Measurements from ENCODE around the gene PARN. TPM values are rescaled to one million over a fixed set of nuclear protein-coding genes. Genes with fewer than 3 reads are reported as not detected.

The PARN gene
- 24.5 TPM for total RNA-seq

DNA sequence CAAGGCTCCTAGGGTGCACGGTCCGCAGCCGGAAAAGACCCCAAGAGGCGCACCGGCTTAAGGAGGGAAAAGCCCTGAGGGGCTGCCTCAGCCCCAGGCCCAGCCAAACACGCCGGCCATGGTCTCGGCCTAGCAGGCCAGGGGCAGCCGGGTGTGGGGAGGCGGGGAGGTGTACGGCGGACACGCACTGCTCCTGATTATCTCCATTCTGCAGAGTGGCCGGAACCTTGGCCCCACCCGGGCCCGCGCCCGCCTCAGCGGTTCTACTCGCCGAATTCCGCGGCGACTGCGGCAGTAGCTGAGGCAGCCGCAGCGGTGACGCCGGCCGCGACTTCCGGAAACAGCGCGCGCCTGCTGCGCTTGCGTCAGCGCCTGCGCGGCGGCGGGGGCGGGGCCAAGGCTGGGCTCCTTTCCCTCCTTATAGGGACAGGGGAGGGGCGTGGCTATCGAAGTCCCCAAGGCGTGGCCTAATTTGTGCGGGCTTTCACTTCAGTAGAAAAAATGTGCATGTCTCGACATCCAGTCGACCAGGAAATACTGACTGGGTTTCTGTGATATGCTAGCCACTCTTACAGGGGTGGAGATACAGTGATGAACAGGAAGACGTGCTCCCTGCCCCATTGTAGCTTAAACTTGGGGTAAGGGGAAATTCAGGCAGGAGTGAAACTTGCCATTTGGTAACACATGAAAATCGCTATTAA, at the start of gene PARN:
Gene PARN, minus strand, starts transcription at position 342 of the 701 bp plus-strand sequence. Its CDS starts 135 bp downstream, at position 207.
- Histone ChIP-seq H3K27me3 (ENCODE audit: control insufficient read depth in 3 of 3, insufficient read depth in 3 of 3, low read length in 3 of 3) (no peaks in the 10 kb centered on the region), H3K4me1 (ENCODE audit: control insufficient read depth in 3 of 3, insufficient read depth in 3 of 3, low read length in 3 of 3) (peaks cover 26 to 29% (median 27%) of the 10 kb centered on the region in 3 donors), H3K9me3 (ENCODE audit: control insufficient read depth in 3 of 3, low read length in 3 of 3) (no peaks in the 10 kb centered on the region), H3K27ac (ENCODE audit: low read depth, low read length) (peak within 1 kb of the TSS; percentile 92), H3K9ac (ENCODE audit: low read depth in 1 of 3, low read length in 3 of 3) (peak within 1 kb of the TSS; percentile 97 to 99 (median 98)), H3K36me3 (ENCODE audit: control insufficient read depth in 3 of 3, insufficient read depth in 3 of 3, low read length in 3 of 3) (peaks cover 7 to 28% (median 27%) of the 10 kb centered on the region in 3 donors), H3K4me3 (ENCODE audit: low read length in 3 of 3) (peak within 1 kb of the TSS; percentile 89 to 93 (median 90))

DNA sequence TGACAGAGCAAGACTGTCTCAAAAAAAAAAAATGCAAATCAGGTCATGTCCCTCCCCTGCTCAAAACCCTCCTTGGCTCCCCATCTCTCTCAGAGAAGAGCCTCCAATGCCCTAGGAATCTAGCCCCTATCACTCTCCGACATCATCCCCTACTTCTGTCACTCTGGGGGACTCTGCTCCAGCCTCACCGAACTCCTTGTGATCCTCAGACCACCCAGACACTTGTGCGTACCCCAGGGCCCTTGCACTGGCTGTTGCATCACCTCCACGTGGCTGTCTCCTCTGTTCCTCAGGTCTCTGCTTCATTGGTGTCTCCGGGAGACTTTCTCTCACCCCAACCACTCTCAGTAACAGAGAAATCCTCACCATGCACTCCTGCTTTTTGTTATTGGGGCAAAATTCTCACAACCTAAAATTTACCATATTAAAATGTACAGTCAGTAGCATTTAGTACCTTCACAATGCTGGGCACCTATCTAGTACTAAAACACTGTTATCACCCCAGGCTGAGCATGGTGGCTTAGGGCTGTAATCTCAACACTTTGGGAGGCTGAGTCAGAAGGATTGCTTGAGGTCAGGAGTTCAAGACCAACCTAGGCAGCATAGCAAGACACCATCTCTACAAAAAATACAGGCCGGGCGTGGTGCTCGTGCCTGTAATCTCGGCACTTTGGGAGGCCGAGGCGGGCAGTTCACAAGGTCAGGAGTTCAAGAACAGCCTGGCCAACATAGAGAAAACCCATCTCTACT, 48.9 kb upstream of the PARN start:
- no peak overlapping the region for H3K27ac ChIP-seq (ENCODE audit: low read depth, low read length)
- no peaks in the 10 kb centered on the region for H3K4me1 ChIP-seq (ENCODE audit: control insufficient read depth in 3 of 3, insufficient read depth in 3 of 3, low read length in 3 of 3)
- no peaks in the 10 kb centered on the region for H3K9me3 ChIP-seq (ENCODE audit: control insufficient read depth in 3 of 3, low read length in 3 of 3)
- no peak overlapping the region for H3K9ac ChIP-seq (ENCODE audit: low read depth in 1 of 3, low read length in 3 of 3)
- H3K27me3 ChIP-seq (ENCODE audit: control insufficient read depth in 3 of 3, insufficient read depth in 3 of 3, low read length in 3 of 3): peaks cover 0 to 5% (median 2%) of the 10 kb centered on the region in 3 donors
- no peaks in the 10 kb centered on the region for H3K36me3 ChIP-seq (ENCODE audit: control insufficient read depth in 3 of 3, insufficient read depth in 3 of 3, low read length in 3 of 3)
- no peak overlapping the region for H3K4me3 ChIP-seq (ENCODE audit: low read length in 3 of 3)

DNA sequence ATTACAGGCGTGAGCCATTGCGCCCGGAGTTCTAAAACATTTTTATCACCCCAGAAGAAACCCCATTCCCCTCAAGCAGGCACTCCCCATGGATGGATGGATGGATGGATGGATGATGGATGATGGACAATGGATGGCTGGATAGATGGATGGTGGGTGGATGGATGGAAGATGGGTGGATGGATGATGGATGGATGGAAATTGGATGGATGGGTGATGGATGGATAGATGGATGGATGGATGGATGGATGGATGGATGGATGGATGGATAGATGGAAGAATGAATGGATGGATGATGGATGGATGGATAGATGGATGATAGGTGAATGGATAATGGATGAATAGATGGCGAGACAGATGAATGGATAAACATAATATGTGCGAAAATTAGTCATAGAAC, 47.6 kb upstream of the PARN start:
- Histone ChIP-seq H3K9ac (ENCODE audit: low read depth in 1 of 3, low read length in 3 of 3) (no peak overlapping the region), H3K27me3 (ENCODE audit: control insufficient read depth in 3 of 3, insufficient read depth in 3 of 3, low read length in 3 of 3) (peaks cover 0 to 5% (median 2%) of the 10 kb centered on the region in 3 donors), H3K27ac (ENCODE audit: low read depth, low read length) (no peak overlapping the region), H3K4me3 (ENCODE audit: low read length in 3 of 3) (no peak overlapping the region), H3K4me1 (ENCODE audit: control insufficient read depth in 3 of 3, insufficient read depth in 3 of 3, low read length in 3 of 3) (no peaks in the 10 kb centered on the region), H3K9me3 (ENCODE audit: control insufficient read depth in 3 of 3, low read length in 3 of 3) (no peaks in the 10 kb centered on the region), H3K36me3 (ENCODE audit: control insufficient read depth in 3 of 3, insufficient read depth in 3 of 3, low read length in 3 of 3) (no peaks in the 10 kb centered on the region)

DNA sequence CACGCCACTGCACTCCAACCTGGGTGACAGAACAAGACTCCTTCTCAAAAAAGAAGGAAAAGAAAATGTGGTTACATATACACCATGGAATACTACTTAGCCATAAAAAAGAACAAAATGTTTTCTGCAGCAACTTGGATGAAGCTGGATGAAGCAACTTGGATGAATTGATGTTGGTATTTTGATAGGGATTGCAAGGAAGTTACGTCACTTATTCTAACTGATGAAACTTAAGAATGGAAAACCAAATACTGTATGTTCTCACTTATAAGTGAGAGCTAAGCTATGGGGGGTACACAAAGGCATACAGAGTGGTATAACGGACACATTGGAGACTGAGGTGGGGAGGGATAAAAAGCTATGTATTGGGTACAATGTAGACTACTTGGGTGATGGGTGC, 46.6 kb upstream of the PARN start:
- Histone ChIP-seq H3K4me3 (ENCODE audit: low read length in 3 of 3) (no peak overlapping the region), H3K27me3 (ENCODE audit: control insufficient read depth in 3 of 3, insufficient read depth in 3 of 3, low read length in 3 of 3) (peaks cover 0 to 5% (median 2%) of the 10 kb centered on the region in 3 donors), H3K36me3 (ENCODE audit: control insufficient read depth in 3 of 3, insufficient read depth in 3 of 3, low read length in 3 of 3) (no peaks in the 10 kb centered on the region), H3K4me1 (ENCODE audit: control insufficient read depth in 3 of 3, insufficient read depth in 3 of 3, low read length in 3 of 3) (no peaks in the 10 kb centered on the region), H3K27ac (ENCODE audit: low read depth, low read length) (no peak overlapping the region), H3K9ac (ENCODE audit: low read depth in 1 of 3, low read length in 3 of 3) (no peak overlapping the region), H3K9me3 (ENCODE audit: control insufficient read depth in 3 of 3, low read length in 3 of 3) (no peaks in the 10 kb centered on the region)

GRCh38 chr16:14672403-14672971, 42.4 kb upstream of the PARN start:
- Histone ChIP-seq H3K9ac (ENCODE audit: low read depth in 1 of 3, low read length in 3 of 3) (no peak overlapping the region), H3K27me3 (ENCODE audit: control insufficient read depth in 3 of 3, insufficient read depth in 3 of 3, low read length in 3 of 3) (no peaks in the 10 kb centered on the region), H3K27ac (ENCODE audit: low read depth, low read length) (no peak overlapping the region), H3K4me3 (ENCODE audit: low read length in 3 of 3) (no peak overlapping the region), H3K9me3 (ENCODE audit: control insufficient read depth in 3 of 3, low read length in 3 of 3) (no peaks in the 10 kb centered on the region), H3K36me3 (ENCODE audit: control insufficient read depth in 3 of 3, insufficient read depth in 3 of 3, low read length in 3 of 3) (peaks cover 3 to 7% (median 5%) of the 10 kb centered on the region in 3 donors), H3K4me1 (ENCODE audit: control insufficient read depth in 3 of 3, insufficient read depth in 3 of 3, low read length in 3 of 3) (peaks cover 0 to 2% (median 2%) of the 10 kb centered on the region in 3 donors)

DNA sequence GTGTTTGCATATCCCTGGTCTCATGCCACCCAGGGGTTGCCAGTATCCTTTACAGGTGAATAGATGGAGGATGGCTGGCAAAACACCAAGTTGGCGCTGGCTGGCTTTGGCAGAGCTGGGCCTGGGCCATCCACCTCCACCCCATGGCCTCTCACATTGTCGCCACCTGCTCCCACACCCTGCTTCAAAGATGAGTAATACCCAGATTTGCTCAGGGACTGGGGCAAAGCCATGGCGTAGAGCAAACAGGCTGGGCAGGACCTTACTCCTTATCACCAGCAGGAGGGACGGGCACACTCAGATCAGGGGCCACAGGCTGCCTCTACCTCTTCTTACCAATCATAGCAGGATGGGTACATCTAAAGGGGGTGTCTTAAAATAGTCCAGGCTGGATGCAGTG, 39.7 kb upstream of the PARN start:
- Histone ChIP-seq H3K36me3 (ENCODE audit: control insufficient read depth in 3 of 3, insufficient read depth in 3 of 3, low read length in 3 of 3) (peaks cover 27 to 29% (median 27%) of the 10 kb centered on the region in 3 donors), H3K27ac (ENCODE audit: low read depth, low read length) (no peak overlapping the region), H3K9me3 (ENCODE audit: control insufficient read depth in 3 of 3, low read length in 3 of 3) (no peaks in the 10 kb centered on the region), H3K4me3 (ENCODE audit: low read length in 3 of 3) (no peak overlapping the region), H3K27me3 (ENCODE audit: control insufficient read depth in 3 of 3, insufficient read depth in 3 of 3, low read length in 3 of 3) (no peaks in the 10 kb centered on the region), H3K4me1 (ENCODE audit: control insufficient read depth in 3 of 3, insufficient read depth in 3 of 3, low read length in 3 of 3) (peaks cover 0 to 2% (median 2%) of the 10 kb centered on the region in 3 donors), H3K9ac (ENCODE audit: low read depth in 1 of 3, low read length in 3 of 3) (no peak overlapping the region)

DNA sequence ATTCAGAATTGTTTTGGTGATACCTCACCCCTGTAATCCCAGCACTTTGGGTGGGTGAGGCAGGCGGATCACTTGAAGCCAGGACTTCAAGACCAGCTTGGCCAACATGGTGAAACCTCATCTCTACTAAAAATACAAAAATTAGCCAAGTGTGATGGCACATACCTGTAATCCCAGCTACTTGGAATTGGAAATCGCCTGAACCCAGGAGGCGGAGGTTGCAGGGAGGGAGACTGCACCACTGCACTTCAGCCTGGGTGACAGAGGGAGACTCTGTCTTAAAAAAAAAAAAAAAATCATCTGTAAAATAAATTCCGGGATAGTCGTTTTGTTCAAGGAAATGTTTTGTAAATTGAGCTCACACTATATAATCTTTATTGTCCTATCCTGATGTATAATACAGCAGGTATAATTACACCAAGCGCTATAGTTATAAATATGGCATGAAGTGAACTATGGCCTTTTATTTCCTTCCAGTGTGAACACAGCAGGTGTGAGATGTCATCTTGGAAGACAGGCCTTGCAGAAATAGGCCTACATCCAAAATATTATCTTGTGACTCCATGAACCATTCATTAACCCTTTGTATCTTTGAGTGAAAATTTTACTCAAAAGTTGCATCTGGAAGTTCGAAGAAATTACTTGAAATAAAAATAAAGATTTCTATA, 38.6 kb upstream of the PARN start:
- no peak overlapping the region for H3K27ac ChIP-seq (ENCODE audit: low read depth, low read length)
- peaks cover 35 to 38% (median 36%) of the 10 kb centered on the region in 3 donors for H3K36me3 ChIP-seq (ENCODE audit: control insufficient read depth in 3 of 3, insufficient read depth in 3 of 3, low read length in 3 of 3)
- H3K4me3 ChIP-seq (ENCODE audit: low read length in 3 of 3): no peak overlapping the region
- peaks cover 0 to 2% (median 2%) of the 10 kb centered on the region in 3 donors for H3K4me1 ChIP-seq (ENCODE audit: control insufficient read depth in 3 of 3, insufficient read depth in 3 of 3, low read length in 3 of 3)
- H3K27me3 ChIP-seq (ENCODE audit: control insufficient read depth in 3 of 3, insufficient read depth in 3 of 3, low read length in 3 of 3): no peaks in the 10 kb centered on the region
- H3K9ac ChIP-seq (ENCODE audit: low read depth in 1 of 3, low read length in 3 of 3): no peak overlapping the region
- no peaks in the 10 kb centered on the region for H3K9me3 ChIP-seq (ENCODE audit: control insufficient read depth in 3 of 3, low read length in 3 of 3)

DNA sequence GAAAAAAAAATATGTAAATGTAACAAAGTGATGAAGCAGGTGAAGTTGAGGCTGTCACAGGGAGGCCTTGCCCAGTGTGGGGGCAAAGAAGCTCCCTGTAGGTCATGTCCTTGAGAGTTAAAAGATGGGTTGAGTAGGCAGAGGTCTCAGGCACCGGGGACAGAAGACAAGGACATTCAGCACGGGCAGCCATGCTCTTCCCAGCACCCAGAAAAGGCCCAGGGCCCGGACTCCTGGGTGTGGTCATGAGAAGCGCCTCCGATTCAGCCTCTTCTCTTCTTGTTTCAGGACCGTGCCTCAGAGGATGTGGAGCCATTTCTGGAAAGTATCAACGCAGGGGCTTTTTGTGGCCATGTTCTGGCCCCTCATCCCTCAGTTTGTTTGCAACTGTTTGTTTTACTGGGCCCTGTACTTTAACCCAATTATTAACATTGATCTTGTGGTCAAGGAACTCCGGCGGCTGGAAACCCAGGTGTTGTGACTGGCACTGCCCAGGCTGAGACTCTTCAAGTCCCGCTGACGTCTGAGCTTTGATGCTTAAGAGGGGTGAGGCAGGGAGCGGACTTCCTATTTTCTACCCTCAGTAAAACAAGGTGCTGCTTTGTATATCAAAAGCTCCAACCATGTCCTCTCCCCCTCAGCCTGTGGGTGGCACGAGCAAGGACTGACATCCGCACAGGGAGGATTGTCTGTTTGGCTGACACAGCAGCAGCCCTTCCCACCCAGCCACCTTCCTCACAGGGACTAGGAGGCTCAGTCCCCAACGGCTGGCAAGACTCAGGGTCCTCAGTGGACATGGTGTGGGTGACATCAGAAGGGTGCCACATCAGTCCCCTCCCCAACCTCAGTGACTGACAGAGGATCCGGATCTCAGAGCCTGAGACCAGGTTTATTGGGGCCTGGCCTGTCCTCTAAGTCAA, 37.5 kb upstream of the PARN start:
- Histone ChIP-seq H3K27ac (ENCODE audit: low read depth, low read length) (no peak overlapping the region), H3K4me1 (ENCODE audit: control insufficient read depth in 3 of 3, insufficient read depth in 3 of 3, low read length in 3 of 3) (peaks cover 0 to 2% (median 2%) of the 10 kb centered on the region in 3 donors), H3K9ac (ENCODE audit: low read depth in 1 of 3, low read length in 3 of 3) (no peak overlapping the region), H3K9me3 (ENCODE audit: control insufficient read depth in 3 of 3, low read length in 3 of 3) (no peaks in the 10 kb centered on the region), H3K27me3 (ENCODE audit: control insufficient read depth in 3 of 3, insufficient read depth in 3 of 3, low read length in 3 of 3) (no peaks in the 10 kb centered on the region), H3K36me3 (ENCODE audit: control insufficient read depth in 3 of 3, insufficient read depth in 3 of 3, low read length in 3 of 3) (peaks cover 37 to 43% (median 40%) of the 10 kb centered on the region in 3 donors), H3K4me3 (ENCODE audit: low read length in 3 of 3) (no peak overlapping the region)

DNA sequence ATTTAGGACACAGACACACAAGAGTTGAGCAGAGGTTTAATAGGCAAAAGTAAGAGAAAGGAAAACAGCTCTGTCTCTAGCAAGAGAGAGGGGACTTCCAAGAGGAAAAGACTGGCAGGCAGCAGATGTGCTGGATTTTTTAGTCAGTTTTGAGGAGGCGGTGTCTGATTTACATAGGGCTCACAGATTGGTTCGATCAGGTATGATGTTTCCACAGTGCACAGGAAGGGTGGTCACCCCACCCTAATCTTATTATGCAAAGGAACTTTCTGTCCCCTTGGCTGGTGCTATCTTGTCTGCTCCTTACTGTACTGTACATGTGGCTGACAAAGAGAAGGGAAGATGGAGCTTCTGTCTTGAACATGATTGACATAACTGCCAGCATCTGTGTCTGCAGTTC, 28.0 kb upstream of the PARN start:
- no peak overlapping the region for H3K9ac ChIP-seq (ENCODE audit: low read depth in 1 of 3, low read length in 3 of 3)
- H3K27ac ChIP-seq (ENCODE audit: low read depth, low read length): no peak overlapping the region
- no peak overlapping the region for H3K4me3 ChIP-seq (ENCODE audit: low read length in 3 of 3)
- no peaks in the 10 kb centered on the region for H3K27me3 ChIP-seq (ENCODE audit: control insufficient read depth in 3 of 3, insufficient read depth in 3 of 3, low read length in 3 of 3)
- H3K4me1 ChIP-seq (ENCODE audit: control insufficient read depth in 3 of 3, insufficient read depth in 3 of 3, low read length in 3 of 3): no peaks in the 10 kb centered on the region
- peaks cover 30 to 40% (median 37%) of the 10 kb centered on the region in 3 donors for H3K36me3 ChIP-seq (ENCODE audit: control insufficient read depth in 3 of 3, insufficient read depth in 3 of 3, low read length in 3 of 3)
- no peaks in the 10 kb centered on the region for H3K9me3 ChIP-seq (ENCODE audit: control insufficient read depth in 3 of 3, low read length in 3 of 3)

Measured in skeletal muscle tissue (tissue), 4 donors.